Gastroesophageal sphincter (tissue), 3 donors: ENCODE measurements around the gene TLE3.

Experiments
- EP300 ChIP-seq: sonication (generic); formaldehyde crosslinking; IDR thresholded peaks from one replicate; pipeline ENCODE4 v1.6.1; 2017; ENCODE audit warnings: antibody characterized with exemption, mild to moderate bottlenecking
- TF ChIP-seq, protein P1 (sequence below), 4 experiments: fragments of 200-600 bp in 2 of 4; fragments of 450-650 bp in 2 of 4; sonication (generic) in 1 of 4; IDR thresholded peaks; one replicate each; pipeline ENCODE4 v1.5.1; 2017 to 2019; ENCODE audit warnings: antibody characterized with exemption in 4 of 4, mild to moderate bottlenecking in 2 of 4, moderate library complexity in 2 of 4

DNA sequence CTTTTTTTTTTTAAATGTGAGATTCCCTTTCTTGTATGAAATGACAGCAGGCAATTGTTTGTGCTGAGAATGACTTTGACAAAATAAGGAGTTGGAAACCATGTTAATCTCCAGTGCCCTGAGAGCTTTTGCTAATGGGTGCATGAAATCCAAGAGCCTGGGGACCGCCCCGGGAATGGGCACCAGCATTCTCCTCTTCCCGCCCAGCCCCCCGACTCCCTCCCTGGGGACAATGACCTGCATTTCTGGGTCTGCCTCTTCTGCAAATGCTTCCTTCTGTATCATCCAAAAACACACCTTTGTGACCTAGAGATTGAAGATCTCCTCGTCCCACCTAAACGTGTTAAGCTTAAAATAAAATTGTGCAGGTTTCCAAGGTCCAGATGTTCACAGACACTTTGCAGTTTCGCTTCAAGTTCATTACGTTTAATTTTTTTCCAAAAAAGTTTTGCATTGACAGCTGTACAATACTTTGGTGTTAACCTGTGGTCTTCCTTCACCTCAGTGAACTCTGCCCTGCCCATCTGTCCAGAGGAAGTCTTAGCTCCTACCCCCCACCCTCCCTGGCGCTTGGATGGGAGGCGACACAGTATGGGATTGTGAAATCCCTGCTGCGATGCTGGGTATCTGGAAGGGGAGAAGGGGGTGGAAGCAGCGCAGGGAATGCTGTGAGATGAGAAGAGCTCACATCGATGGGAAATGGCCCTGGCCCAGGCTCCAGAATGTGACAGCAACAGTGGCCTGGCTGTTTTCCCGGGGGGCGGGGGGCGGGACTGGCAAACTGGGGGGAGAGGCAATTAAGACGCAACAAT, 50.1 kb downstream of the TLE3 start:
- TF ChIP-seq, protein P1, sequence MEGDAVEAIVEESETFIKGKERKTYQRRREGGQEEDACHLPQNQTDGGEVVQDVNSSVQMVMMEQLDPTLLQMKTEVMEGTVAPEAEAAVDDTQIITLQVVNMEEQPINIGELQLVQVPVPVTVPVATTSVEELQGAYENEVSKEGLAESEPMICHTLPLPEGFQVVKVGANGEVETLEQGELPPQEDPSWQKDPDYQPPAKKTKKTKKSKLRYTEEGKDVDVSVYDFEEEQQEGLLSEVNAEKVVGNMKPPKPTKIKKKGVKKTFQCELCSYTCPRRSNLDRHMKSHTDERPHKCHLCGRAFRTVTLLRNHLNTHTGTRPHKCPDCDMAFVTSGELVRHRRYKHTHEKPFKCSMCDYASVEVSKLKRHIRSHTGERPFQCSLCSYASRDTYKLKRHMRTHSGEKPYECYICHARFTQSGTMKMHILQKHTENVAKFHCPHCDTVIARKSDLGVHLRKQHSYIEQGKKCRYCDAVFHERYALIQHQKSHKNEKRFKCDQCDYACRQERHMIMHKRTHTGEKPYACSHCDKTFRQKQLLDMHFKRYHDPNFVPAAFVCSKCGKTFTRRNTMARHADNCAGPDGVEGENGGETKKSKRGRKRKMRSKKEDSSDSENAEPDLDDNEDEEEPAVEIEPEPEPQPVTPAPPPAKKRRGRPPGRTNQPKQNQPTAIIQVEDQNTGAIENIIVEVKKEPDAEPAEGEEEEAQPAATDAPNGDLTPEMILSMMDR (IDR thresholded peaks at IDR 0.05): no peak
- TF ChIP-seq EP300: no peak
